CD4-positive, alpha-beta T cell treated with Interleukin-21 for 1 hour (primary cell): Measurements from ENCODE around the gene SCAF1.

ENCODE experiments used
- DNase-seq: peaks from one replicate; pipeline ENCODE4 v3.0.0-alpha.2; 2020

Gene SCAF1

GRCh38 chr19:49641688-49642491 is at the start of gene SCAF1:
SCAF1 (plus strand) TSS chr19:49642209; CDS start chr19:49645027, 2,818 bp downstream.
- DNase-seq = peak; percentile 99

- peak; percentile 16 for DNase-seq
These were observed 49.4 kb upstream of the SCAF1 start for GRCh38 chr19:49592486-49593232.

GRCh38 chr19:49593233-49594113 is 48.5 kb upstream of the SCAF1 start:
- DNase-seq = peak; percentile 95

- no peak for DNase-seq
These were observed 47.6 kb upstream of the SCAF1 start for GRCh38 chr19:49594157-49594992.

- no peak for DNase-seq
These were observed 46.8 kb upstream of the SCAF1 start for GRCh38 chr19:49594993-49595818.

GRCh38 chr19:49595819-49596404 is 46.1 kb upstream of the SCAF1 start:
- no peak for DNase-seq

- no peak for DNase-seq
These were observed 45.6 kb upstream of the SCAF1 start for GRCh38 chr19:49596407-49596806.

- DNase-seq = no peak
These were observed 44.9 kb upstream of the SCAF1 start for GRCh38 chr19:49596954-49597702.

- DNase-seq = no peak
These were observed 44.4 kb upstream of the SCAF1 start for GRCh38 chr19:49597703-49597974.

GRCh38 chr19:49599378-49600295 is 42.4 kb upstream of the SCAF1 start:
- DNase-seq = no peak

GRCh38 chr19:49601482-49602038 is 40.4 kb upstream of the SCAF1 start:
- no peak for DNase-seq

- no peak for DNase-seq
These were observed 39.2 kb upstream of the SCAF1 start for GRCh38 chr19:49602806-49603205.

- no peak for DNase-seq
These were observed 36.4 kb upstream of the SCAF1 start for GRCh38 chr19:49605605-49606004.

- DNase-seq = no peak
These were observed 32.4 kb upstream of the SCAF1 start for GRCh38 chr19:49609499-49610092.

GRCh38 chr19:49613374-49613773 is 28.6 kb upstream of the SCAF1 start:
- no peak for DNase-seq

- peak; percentile 10 for DNase-seq
These were observed 27.7 kb upstream of the SCAF1 start for GRCh38 chr19:49614096-49614833.

GRCh38 chr19:49615861-49616260 is 26.1 kb upstream of the SCAF1 start:
- DNase-seq = no peak

GRCh38 chr19:49616532-49616931 is 25.5 kb upstream of the SCAF1 start:
- no peak for DNase-seq
